HFFc6 (cell line): ENCODE measurements around the gene PKD1L1. TPM values are rescaled to one million over a fixed set of nuclear protein-coding genes. Genes with fewer than 3 reads are reported as not detected.

Experiments
- DNase-seq: peaks from one replicate; pipeline ENCODE4 v3.0.0-alpha.2; 2018
- H3K27ac Mint-ChIP-seq: 2 replicates; pipeline ENCODE4 v1.8.0; 2020; ENCODE audit warnings: mild to moderate bottlenecking, mixed read lengths
- H3K27me3 Mint-ChIP-seq: 2 replicates; pipeline ENCODE4 v1.8.0; 2021; ENCODE audit warnings: mild to moderate bottlenecking, moderate library complexity, mixed read lengths; ENCODE audit not compliant: insufficient read depth
- H3K36me3 Mint-ChIP-seq: 2 replicates; pipeline ENCODE4 v1.8.0; 2021; ENCODE audit warnings: low read depth, mixed read lengths
- H3K4me1 Mint-ChIP-seq: 2 replicates; pipeline ENCODE4 v1.8.0; 2020; ENCODE audit warnings: low read depth, mixed read lengths
- H3K4me3 Mint-ChIP-seq: 2 replicates; pipeline ENCODE4 v1.8.0; 2020; ENCODE audit warnings: mild to moderate bottlenecking, moderate library complexity, mixed read lengths
- H3K9me3 Mint-ChIP-seq: 2 replicates; pipeline ENCODE4 v1.8.0; 2020; ENCODE audit warnings: mild to moderate bottlenecking, mixed read lengths
- CTCF ChIP-seq: fragments of 200-600 bp; sonication (generic); IDR thresholded peaks from 2 replicates; pipeline ENCODE4 v1.5.0; 2021; ENCODE audit warnings: antibody characterized with exemption, mild to moderate bottlenecking
- total RNA-seq, 6 experiments: library from RNA; stranded (reverse); fragmentation: NEBNext Ultra II Directional; extraction: Animal tissue kit (Norgen Biotek cat#: 25700); gene quantifications; 2 replicates in 1 of 6; 3 replicates in 5 of 6; pipeline ENCODE4 v1.2.3, GENCODE V29; 2021

PKD1L1 gene
- total RNA-seq, 6 experiments from 2014 or later = 0.03 to 0.14 TPM; not detected in 4

GRCh38 chr7:47833211-47833610, 115.1 kb downstream of the PKD1L1 start:
- H3K4me3 Mint-ChIP-seq = no peak overlapping the region
- peaks cover 6% of the 10 kb centered on the region for H3K4me1 Mint-ChIP-seq
- no peak for DNase-seq
- H3K27me3 Mint-ChIP-seq = peaks cover 13% of the 10 kb centered on the region
- H3K9me3 Mint-ChIP-seq = no peaks in the 10 kb centered on the region
- no peaks in the 10 kb centered on the region for H3K36me3 Mint-ChIP-seq
- no peak for TF ChIP-seq CTCF
- H3K27ac Mint-ChIP-seq = no peak overlapping the region

- Mint-ChIP-seq H3K27ac (no peak overlapping the region), H3K4me3 (no peak overlapping the region), H3K9me3 (no peaks in the 10 kb centered on the region), H3K36me3 (no peaks in the 10 kb centered on the region), H3K27me3 (peaks cover 11% of the 10 kb centered on the region), H3K4me1 (peaks cover 6% of the 10 kb centered on the region)
- DNase-seq = no peak
- no peak for TF ChIP-seq CTCF
These were observed 116.1 kb downstream of the PKD1L1 start for GRCh38 chr7:47832105-47832715.

GRCh38 chr7:47830015-47830414, 118.3 kb downstream of the PKD1L1 start:
- Mint-ChIP-seq H3K36me3 (no peaks in the 10 kb centered on the region), H3K27ac (no peak overlapping the region), H3K27me3 (peaks cover 3% of the 10 kb centered on the region), H3K9me3 (no peaks in the 10 kb centered on the region), H3K4me1 (peaks cover 6% of the 10 kb centered on the region), H3K4me3 (no peak overlapping the region)
- no peak for TF ChIP-seq CTCF
- no peak for DNase-seq

- Mint-ChIP-seq H3K27me3 (no peaks in the 10 kb centered on the region; the same call in 1 of the 2 replicates), H3K4me1 (peaks cover 6% of the 10 kb centered on the region), H3K9me3 (no peaks in the 10 kb centered on the region), H3K27ac (no peak overlapping the region), H3K4me3 (no peak overlapping the region), H3K36me3 (no peaks in the 10 kb centered on the region)
- TF ChIP-seq CTCF = no peak
- no peak for DNase-seq
These were observed 120.4 kb downstream of the PKD1L1 start for GRCh38 chr7:47827871-47828270.

GRCh38 chr7:47827351-47827756, 120.9 kb downstream of the PKD1L1 start:
- no peak for DNase-seq
- H3K36me3 Mint-ChIP-seq = no peaks in the 10 kb centered on the region
- H3K4me1 Mint-ChIP-seq = peaks cover 6% of the 10 kb centered on the region
- H3K27me3 Mint-ChIP-seq = no peaks in the 10 kb centered on the region; the same call in 1 of the 2 replicates
- no peak for TF ChIP-seq CTCF
- H3K4me3 Mint-ChIP-seq = no peak overlapping the region
- H3K9me3 Mint-ChIP-seq = no peaks in the 10 kb centered on the region
- H3K27ac Mint-ChIP-seq = no peak overlapping the region
